ENCODE measurements around the gene NOP56.
A peak's percentile ranks its signal among the peaks of the same experiment; 100 is the strongest.
"Not testable (repeated sequence)": the region's sequence is repeated elsewhere in the genome, so short reads cannot be mapped to it uniquely, and the experiment has no call there.

Gene NOP56

GRCh38 chr20:2640899-2641298 is 11.5 kb upstream of the NOP56 start:
- no peak for DNase-seq (ENCODE audit: low read depth, low spot score)

GRCh38 chr20:2643708-2644107 is 8.7 kb upstream of the NOP56 start:
- no peak for DNase-seq (ENCODE audit: low read depth, low spot score)

- no peak for DNase-seq (ENCODE audit: low read depth, low spot score)
Observed at GRCh38 chr20:2652724-2653555, 508 bp downstream of the NOP56 start.

- no peak for DNase-seq (ENCODE audit: low read depth, low spot score)
Observed at GRCh38 chr20:2653556-2654383, 1.3 kb downstream of the NOP56 start.

GRCh38 chr20:2654384-2654822 is 2.0 kb downstream of the NOP56 start:
- no peak for DNase-seq (ENCODE audit: low read depth, low spot score)

GRCh38 chr20:2654831-2655230 is 2.4 kb downstream of the NOP56 start:
- DNase-seq (ENCODE audit: low read depth, low spot score), result no peak

- no peak for DNase-seq (ENCODE audit: low read depth, low spot score)
Observed at GRCh38 chr20:2655331-2656116, 3.1 kb downstream of the NOP56 start.

- no peak for DNase-seq (ENCODE audit: low read depth, low spot score)
Observed at GRCh38 chr20:2656471-2657117, 4.2 kb downstream of the NOP56 start.

GRCh38 chr20:2657241-2657640 is 4.8 kb downstream of the NOP56 start:
- DNase-seq (ENCODE audit: low read depth, low spot score), result no peak

GRCh38 chr20:2657674-2658073 is 5.2 kb downstream of the NOP56 start:
- DNase-seq (ENCODE audit: low read depth, low spot score), result no peak

- no peak for DNase-seq (ENCODE audit: low read depth, low spot score)
Observed at GRCh38 chr20:2658414-2659354, 6.3 kb downstream of the NOP56 start.

- no peak for DNase-seq (ENCODE audit: low read depth, low spot score)
Observed at GRCh38 chr20:2659547-2659946, 7.1 kb downstream of the NOP56 start.

GRCh38 chr20:2663364-2663886 is 11.0 kb downstream of the NOP56 start:
- no peak for DNase-seq (ENCODE audit: low read depth, low spot score)

- peak; percentile 89 for DNase-seq (ENCODE audit: low read depth, low spot score)
Observed at GRCh38 chr20:2663887-2664719, 11.7 kb downstream of the NOP56 start, which contains the start of gene IDH3B. Gene IDH3B (minus strand): TSS chr20:2664216. CDS start chr20:2664188, 28 bp downstream.

GRCh38 chr20:2671977-2672376 is 19.5 kb downstream of the NOP56 start:
- DNase-seq (ENCODE audit: low read depth, low spot score), result no peak

GRCh38 chr20:2672446-2672845 is 20.0 kb downstream of the NOP56 start:
- no peak for DNase-seq (ENCODE audit: low read depth, low spot score)

- DNase-seq (ENCODE audit: low read depth, low spot score), result no peak
Observed at GRCh38 chr20:2673453-2673852, 21.0 kb downstream of the NOP56 start.

- DNase-seq (ENCODE audit: low read depth, low spot score), result no peak
Observed at GRCh38 chr20:2680046-2680445, 27.6 kb downstream of the NOP56 start.

GRCh38 chr20:2682040-2682439 is 29.6 kb downstream of the NOP56 start:
- not testable (repeated sequence) for DNase-seq (ENCODE audit: low read depth, low spot score)

Data from activated CD4-positive, CD25-positive, alpha-beta regulatory T cell treated with anti-CD3 and anti-CD28 coated beads, Interleukin-2, amount 50 U/mL, for 16 hours (primary cell).